ENCODE results near the gene TBCCD1. TPM values are rescaled to one million over a fixed set of nuclear protein-coding genes. Genes with fewer than 3 reads are reported as not detected.
A peak's percentile ranks its signal among the peaks of the same experiment; 100 is the strongest.

Gene TBCCD1
- total and polyA plus RNA-seq, 2 of the 4 experiments (the other 2 are of a cell fraction): 7.9 to 19.7 TPM

- in situ Hi-C loops (cut with MboI; ENCODE audit: low sequenced_read_pairs) (no loop called here), intact Hi-C loops (cut with micrococcal nuclease) (no loop called here), dilution Hi-C loops (cut with HindIII; ENCODE audit: low sequenced_read_pairs, unreplicated experiment) (no loop called here)
- Histone ChIP-seq H3K4me2 (ENCODE audit: low read depth, low read length) (no peak overlapping the region), H3K56ac (ENCODE audit: extremely low read depth, insufficient read depth, low read length) (no peak overlapping the region), H3K4me3 (ENCODE audit: insufficient read depth, low read depth, low read length) (no peak overlapping the region), H3K4ac (ENCODE audit: low read depth, low read length) (no peak overlapping the region), H3K9me1 (ENCODE audit: insufficient read depth, low read length) (no peaks in the 10 kb centered on the region), H4K5ac (ENCODE audit: low read depth, low read length) (no peak overlapping the region), H3K9ac (ENCODE audit: low read depth, low read length) (no peak overlapping the region), H3K4me1 (ENCODE audit: control insufficient read depth, insufficient read depth, low read length) (no peaks in the 10 kb centered on the region), H3K79me1 (ENCODE audit: low read depth in 1 of 2, low read length in 2 of 2) (no peaks in the 10 kb centered on the region), H4K8ac (ENCODE audit: low read depth in 2 of 2, low read length in 2 of 2) (no peak overlapping the region), H3K23ac (ENCODE audit: low read depth, low read length) (no peak overlapping the region), H3K9me3 (ENCODE audit: control insufficient read depth, insufficient read depth, low read length) (no peaks in the 10 kb centered on the region), H4K91ac (ENCODE audit: insufficient read depth, low read depth, low read length) (no peak overlapping the region), H3K14ac (replicated peaks; ENCODE audit: low read depth, low read length) (no peak overlapping the region), H3K36me3 (ENCODE audit: control insufficient read depth, insufficient read depth, low read length) (no peaks in the 10 kb centered on the region), H2BK5ac (ENCODE audit: low read depth, low read length, poor library complexity, severe bottlenecking) (no peak overlapping the region), H3K27ac (ENCODE audit: insufficient read depth, low read length) (no peak overlapping the region), H2AK5ac (ENCODE audit: low read depth, low read length) (no peak overlapping the region), H2AFZ (replicated peaks; ENCODE audit: low read length, poor library complexity) (peak overlapping the region; percentile 63), H4K20me1 (ENCODE audit: insufficient read depth, low read length) (no peaks in the 10 kb centered on the region), H2BK15ac (ENCODE audit: low read depth, low read length) (no peak overlapping the region), H2AK9ac (replicated peaks; ENCODE audit: low read depth, low read length, poor library complexity) (no peak overlapping the region), H3K27me3 (ENCODE audit: control insufficient read depth, insufficient read depth, low read length) (peaks cover 5% of the 10 kb centered on the region), H2BK120ac (ENCODE audit: low read depth, low read length) (no peak overlapping the region), H3K18ac (ENCODE audit: low read depth, low read length) (no peak overlapping the region), H2BK20ac (ENCODE audit: low read depth, low read length) (no peak overlapping the region)
- BruUV-seq (replicated peaks): no TSS peak
- no peak for DNase-seq
- POLR2A ChIA-PET (ENCODE audit: unreplicated experiment): interaction anchor here (0.5 kb wide), 1 partner anchor 25 kb away, joined by 3 read pairs; no protein-coding TSS in a partner anchor
- CTCF ChIA-PET: interaction anchor here (1.0 to 1.2 kb wide), 2 partner anchors 12 to 16 kb away, joined by 3 to 5 read pairs; no protein-coding TSS in a partner anchor
- TF ChIP-seq ELK1 (IDR thresholded peaks at IDR 0.05; ENCODE audit: borderline replicate concordance, low read depth, low read length) (no peak), MXI1 (IDR thresholded peaks at IDR 0.05; ENCODE audit: borderline replicate concordance, low read depth, low read length) (no peak)
- ATAC-seq (ENCODE audit: low read depth): no peak
- WGBS, 2 experiments (ENCODE audit: extremely low coverage in 2 of 2, insufficient read length in 1 of 2): no CpG with 5 or more reads among the region's 4 CpGs
These were observed 31.6 kb upstream of the TBCCD1 start for GRCh38 chr3:186598794-186599141.

Measured in IMR-90 (cell line).